Panc1 (cell line): ENCODE results near the gene ZFYVE21. TPM values are rescaled to one million over a fixed set of nuclear protein-coding genes. Genes with fewer than 3 reads are reported as not detected.

Source experiments
- ATAC-seq: fragments of 200-7000 bp; cut with Tn5 transposase; 2 replicates; pipeline ENCODE4 v1.9.1; 2020; ENCODE audit warnings: mild to moderate bottlenecking, moderate library complexity
- BruUV-seq: library from RNA; stranded (reverse); fragments of 400-500 nt; replicated peaks from 2 replicates; lab custom pipeline; 2021; lab: Mats Ljungman, UMichigan
- CTCF ChIA-PET: fragments of 300-600 bp; sonication (Branson Sonifier 250); formaldehyde crosslinking; loops from one replicate; lab custom pipeline; 2022; ENCODE audit warnings: antibody characterized with exemption; lab: Charles Lee
- POLR2A ChIA-PET: fragments of 300-600 bp; sonication (Branson Sonifier 250); formaldehyde crosslinking; loops from one replicate; lab custom pipeline; 2022; ENCODE audit warnings: antibody characterized with exemption; lab: Charles Lee
- DNase-seq: peaks from one replicate; pipeline ENCODE4 v3.0.0-alpha.2; 2010; ENCODE audit warnings: low read depth, low spot score
- H3K27ac ChIP-seq: 2 replicates; pipeline ENCODE4 v1.5.1; 2011; ENCODE audit warnings: mild to moderate bottlenecking, low read length, inconsistent platforms
- H3K27me3 ChIP-seq: fragments of 200-500 bp; sonication (Bioruptor generic); 2 replicates; pipeline ENCODE4 v1.6.0; 2014; ENCODE audit warnings: low read length, inconsistent platforms; ENCODE audit not compliant: control insufficient read depth, insufficient read depth
- H3K36me3 ChIP-seq: fragments of 200-500 bp; sonication (Bioruptor generic); 2 replicates; pipeline ENCODE4 v1.5.1; 2014; ENCODE audit warnings: inconsistent platforms, mild to moderate bottlenecking, low read length, moderate library complexity; ENCODE audit not compliant: control insufficient read depth, insufficient read depth
- H3K4me1 ChIP-seq: 2 replicates; pipeline ENCODE4 v1.5.1; 2011; ENCODE audit warnings: inconsistent platforms, mild to moderate bottlenecking, low read length, moderate library complexity; ENCODE audit not compliant: control insufficient read depth, insufficient read depth
- H3K4me3 ChIP-seq, 2 experiments: 2 replicates each; pipeline ENCODE4 v1.5.1; 2011 to 2012; ENCODE audit warnings: low read depth in 2 of 2, low read length in 2 of 2, mild to moderate bottlenecking in 2 of 2, inconsistent platforms in 1 of 2, moderate library complexity in 1 of 2
- H3K9me3 ChIP-seq: fragments of 200-500 bp; sonication (Bioruptor generic); 2 replicates; pipeline ENCODE4 v1.5.1; 2014; ENCODE audit warnings: low read depth, mild to moderate bottlenecking, inconsistent platforms, low read length, moderate library complexity; ENCODE audit not compliant: control insufficient read depth, insufficient read depth
- CTCF ChIP-seq: fragments of 450-650 bp; IDR thresholded peaks from 2 replicates; pipeline ENCODE4 v1.5.1; 2017; ENCODE audit warnings: mild to moderate bottlenecking
- POLR2AphosphoS5 ChIP-seq: IDR thresholded peaks from 2 replicates; pipeline ENCODE4 v1.6.1; 2012; ENCODE audit warnings: mild to moderate bottlenecking, low read depth, low read length, moderate library complexity
- REST ChIP-seq, 2 experiments: IDR thresholded peaks; 2 replicates each; pipeline ENCODE4 v1.6.1; 2011 to 2012; ENCODE audit warnings: low read depth in 2 of 2, control low read depth in 1 of 2, low read length in 1 of 2, mild to moderate bottlenecking in 1 of 2, moderate library complexity in 1 of 2; ENCODE audit not compliant: insufficient read depth in 1 of 2
- SIN3A ChIP-seq: IDR thresholded peaks from 2 replicates; pipeline ENCODE4 v1.6.1; 2012; ENCODE audit warnings: low read depth, mild to moderate bottlenecking, low read length, moderate library complexity, borderline replicate concordance; ENCODE audit not compliant: insufficient read depth
- TCF7L2 ChIP-seq: IDR thresholded peaks from 2 replicates; pipeline ENCODE4 v1.6.1; 2011; ENCODE audit warnings: mild to moderate bottlenecking, low read depth, low read length, inconsistent platforms
- in situ Hi-C: cut with HindIII; loops from 2 replicates; pipeline ENCODE4 v1.10.0; 2016; ENCODE audit warnings: low sequenced_read_pairs, low pct_unique_long_range_greater_than_20kb
- intact Hi-C: fragments of 100-400 bp; cut with micrococcal nuclease; formaldehyde crosslinking; loops from one replicate; pipeline ENCODE4 v1.10.0; 2022; ENCODE audit not compliant: unreplicated experiment
- total RNA-seq: library from RNA; stranded (reverse); gene quantifications from one replicate; pipeline ENCODE4 v1.2.1, GENCODE V29; 2021; ENCODE audit not compliant: unreplicated experiment

The ZFYVE21 gene
- total RNA-seq, 1 experiment from 2014 or later = 41.8 TPM

DNA sequence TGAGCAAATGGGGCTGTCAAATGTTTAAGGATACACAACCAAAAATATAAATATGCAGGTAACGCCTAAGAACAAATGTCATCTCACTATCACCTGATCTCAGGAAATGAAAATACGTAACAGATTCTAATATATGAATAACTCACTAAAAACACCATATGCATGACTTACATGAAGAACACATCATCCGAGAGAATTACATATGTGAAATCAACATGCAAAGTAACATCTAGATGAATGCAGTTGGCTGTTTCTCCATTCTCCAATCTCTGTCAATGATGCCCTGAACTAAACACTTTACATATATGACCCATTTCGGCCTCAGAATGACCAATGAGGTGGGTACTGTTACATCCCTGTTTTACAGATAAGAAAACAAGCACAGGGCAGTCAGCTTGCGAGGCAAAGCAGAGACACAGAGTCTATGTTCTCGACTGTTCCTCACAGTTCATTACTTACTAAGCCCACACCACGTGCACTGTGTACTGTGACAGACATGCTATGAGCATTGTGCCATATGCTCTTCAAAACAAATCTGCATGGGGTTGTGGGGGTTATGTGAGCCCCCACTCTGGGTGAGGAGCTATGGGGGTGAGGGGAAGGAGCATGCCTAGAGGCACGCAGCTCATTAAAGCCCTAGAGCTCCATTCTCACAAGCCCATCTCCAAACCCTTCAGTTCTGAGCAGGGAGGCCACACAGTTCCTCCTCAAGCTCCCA lies 42.6 kb downstream of the ZFYVE21 start:
- no peaks in the 10 kb centered on the region for H3K9me3 ChIP-seq
- no TSS peak for BruUV-seq
- H3K4me1 ChIP-seq = no peaks in the 10 kb centered on the region
- ChIA-PET POLR2A (no interaction called here), CTCF (no interaction called here)
- no peak for DNase-seq
- no peak overlapping the region for H3K27ac ChIP-seq
- in situ Hi-C loops (no loop called here), intact Hi-C loops (no loop called here)
- no peaks in the 10 kb centered on the region for H3K36me3 ChIP-seq
- TF ChIP-seq REST (IDR thresholded peaks at IDR 0.05; ENCODE audit: insufficient read depth in 1 of 2, low read depth in 2 of 2, low read length in 1 of 2) = no peak
- no peak for TF ChIP-seq SIN3A
- TF ChIP-seq CTCF = no peak
- TF ChIP-seq POLR2AphosphoS5 = no peak
- no peak for TF ChIP-seq TCF7L2
- H3K27me3 ChIP-seq = no peaks in the 10 kb centered on the region
- no peak for ATAC-seq
- H3K4me3 ChIP-seq = no peak overlapping the region

GRCh38 chr14:103762036-103762435 lies 46.4 kb downstream of the ZFYVE21 start:
- Histone ChIP-seq H3K4me1 (no peaks in the 10 kb centered on the region), H3K9me3 (no peaks in the 10 kb centered on the region), H3K27me3 (no peaks in the 10 kb centered on the region), H3K27ac (no peak overlapping the region), H3K36me3 (no peaks in the 10 kb centered on the region), H3K4me3 (no peak overlapping the region)
- ATAC-seq = no peak
- in situ Hi-C loops = no loop called here
- DNase-seq = no peak
- ChIA-PET CTCF (no interaction called here), POLR2A (interaction anchor here (0.5 kb wide), 1 partner anchor 158 kb away, joined by 9 read pairs; no protein-coding TSS in a partner anchor)
- intact Hi-C loops = no loop called here
- no TSS peak for BruUV-seq
- TF ChIP-seq TCF7L2 (no peak), POLR2AphosphoS5 (no peak), REST (IDR thresholded peaks at IDR 0.05; ENCODE audit: insufficient read depth in 1 of 2, low read depth in 2 of 2, low read length in 1 of 2) (no peak), CTCF (no peak), SIN3A (no peak)
